Thyroid gland (tissue), 4 donors: Measurements from ENCODE around the gene HAGHL. TPM values are rescaled to one million over a fixed set of nuclear protein-coding genes. Genes with fewer than 3 reads are reported as not detected.

Source experiments
- DNase-seq, 2 donors: peaks; one replicate each; pipeline ENCODE4 v3.0.0-alpha.2; 2019
- H3K27ac ChIP-seq, 3 donors: fragments of 200-600 bp; sonication (generic); 1 replicate in 2 of 3; 2 replicates in 1 of 3; pipeline ENCODE4 v1.5.1; 2016 to 2019; ENCODE audit warnings: mild to moderate bottlenecking in 1 of 3, moderate library complexity in 1 of 3
- H3K27me3 ChIP-seq: fragments of 200-600 bp; sonication (generic); one replicate; pipeline ENCODE4 v1.5.1; 2019
- H3K36me3 ChIP-seq, 2 donors: fragments of 200-600 bp; sonication (generic); one replicate each; pipeline ENCODE4 v1.5.1; 2016 to 2019
- H3K4me1 ChIP-seq, 2 donors: fragments of 200-600 bp; sonication (generic); one replicate each; pipeline ENCODE4 v1.5.1; 2017 to 2019
- H3K4me3 ChIP-seq, 3 donors: fragments of 200-600 bp; sonication (generic); replicated peaks in 1 of 3; 1 replicate in 2 of 3; 2 replicates in 1 of 3; pipeline ENCODE4 v1.5.1; 2016; ENCODE audit warnings: mild to moderate bottlenecking in 1 of 3
- H3K9me3 ChIP-seq: fragments of 200-600 bp; sonication (generic); one replicate; pipeline ENCODE4 v1.5.1; 2017
- CTCF ChIP-seq, 6 experiments: fragments of 200-600 bp in 3 of 6; fragments of 450-650 bp in 3 of 6; sonication (generic) in 3 of 6; IDR thresholded peaks; one replicate each; pipeline ENCODE4 v1.5.1; 2016 to 2019; ENCODE audit warnings: antibody characterized with exemption in 6 of 6, mild to moderate bottlenecking in 2 of 6, inconsistent platforms in 1 of 6, moderate library complexity in 1 of 6
- POLR2A ChIP-seq, 2 donors: fragments of 450-650 bp; IDR thresholded peaks; one replicate each; pipeline ENCODE4 v1.6.1; 2017; ENCODE audit warnings: antibody characterized with exemption in 2 of 2, mild to moderate bottlenecking in 2 of 2, moderate library complexity in 1 of 2
- WGBS, 2 donors: methylation state at CpG; one replicate each; pipeline ENCODE4 v1.1.5; 2017; 5-methylcytosine and 5-hydroxymethylcytosine counted together
- intact Hi-C: fragments of 100-400 bp; cut with DNase I; formaldehyde crosslinking; loops from one replicate; pipeline ENCODE4 v1.15.1; 2023
- total RNA-seq, 4 donors: library from RNA; depleted of rRNA; stranded (reverse); fragments of >200 nt; gene quantifications; one replicate each; pipeline ENCODE4 v1.2.3, GENCODE V29; 2016

Gene HAGHL
- total RNA-seq, 4 donors from 2014 or later, result 3.8 to 8.7 (median 5.1) TPM; not detected in 1

- DNase-seq, result no peak
- WGBS, 2 donors, result 77% methylated on average over 27 to 28 of the region's 32 CpGs
- Histone ChIP-seq H3K4me1 (peaks cover 29 to 54% of the 10 kb centered on the region in 2 donors), H3K4me3 (no peak overlapping the region), H3K27ac (no peak overlapping the region), H3K27me3 (no peaks in the 10 kb centered on the region), H3K9me3 (no peaks in the 10 kb centered on the region), H3K36me3 (no peaks in the 10 kb centered on the region)
- no peak for TF ChIP-seq CTCF (IDR thresholded peaks at IDR 0.05)
- no peak for TF ChIP-seq POLR2A (IDR thresholded peaks at IDR 0.05)
- intact Hi-C loops, result loop anchor here (10.0 kb wide), 1 partner anchor 337 kb away; no protein-coding TSS in a partner anchor
These were observed 9.3 kb upstream of the HAGHL start for GRCh38 chr16:717450-718245.

- Histone ChIP-seq H3K36me3 (no peaks in the 10 kb centered on the region), H3K27ac (no peak overlapping the region), H3K4me1 (peaks cover 29 to 54% of the 10 kb centered on the region in 2 donors), H3K9me3 (no peaks in the 10 kb centered on the region), H3K27me3 (no peaks in the 10 kb centered on the region), H3K4me3 (no peak overlapping the region)
- WGBS, 2 donors, result 89 to 100% methylated on average over 1 to 8 of the region's 9 CpGs
- intact Hi-C loops, result loop anchor here (10.0 kb wide), 1 partner anchor 336 kb away; no protein-coding TSS in a partner anchor
- TF ChIP-seq CTCF (IDR thresholded peaks at IDR 0.05), result no peak
- TF ChIP-seq POLR2A (IDR thresholded peaks at IDR 0.05), result no peak
- no peak for DNase-seq
These were observed 8.5 kb upstream of the HAGHL start for GRCh38 chr16:718389-718788.

- H3K9me3 ChIP-seq, result no peaks in the 10 kb centered on the region
- no peak for TF ChIP-seq POLR2A (IDR thresholded peaks at IDR 0.05)
- no peak for TF ChIP-seq CTCF (IDR thresholded peaks at IDR 0.05)
- H3K27me3 ChIP-seq, result no peaks in the 10 kb centered on the region
- peaks cover 29 to 54% of the 10 kb centered on the region in 2 donors for H3K4me1 ChIP-seq
- no peak overlapping the region for H3K4me3 ChIP-seq
- H3K27ac ChIP-seq, result no peak overlapping the region
- intact Hi-C loops, result loop anchor here (10.0 kb wide), 1 partner anchor 336 kb away; no protein-coding TSS in a partner anchor
- WGBS, 2 donors, result 51 to 59% methylated on average over 6 of the region's 6 CpGs
- DNase-seq, result no peak
- no peaks in the 10 kb centered on the region for H3K36me3 ChIP-seq
These were observed 8.0 kb upstream of the HAGHL start for GRCh38 chr16:718922-719321.

- H3K36me3 ChIP-seq, result no peaks in the 10 kb centered on the region
- H3K9me3 ChIP-seq, result no peaks in the 10 kb centered on the region
- no peaks in the 10 kb centered on the region for H3K27me3 ChIP-seq
- peaks cover 24 to 46% of the 10 kb centered on the region in 2 donors for H3K4me1 ChIP-seq
- TF ChIP-seq POLR2A (IDR thresholded peaks at IDR 0.05), result no peak
- peak in 2 of 6 experiments; percentile 6 to 26 for TF ChIP-seq CTCF (IDR thresholded peaks at IDR 0.05)
- intact Hi-C loops, result loop anchor here (10.0 kb wide), 1 partner anchor 335 kb away; no protein-coding TSS in a partner anchor
- H3K4me3 ChIP-seq, result peak overlapping the region in 2 of 3 donors; percentile 46 to 84
- 5 to 7% methylated on average over 14 to 15 of the region's 16 CpGs for WGBS, 2 donors
- H3K27ac ChIP-seq, result peak overlapping the region in 2 of 3 donors; percentile 73 to 86
- no peak for DNase-seq
These were observed 7.0 kb upstream of the HAGHL start for GRCh38 chr16:719815-720446.
